ENCODE measurements around the gene MOB2. TPM values are rescaled to one million over a fixed set of nuclear protein-coding genes. Genes with fewer than 3 reads are reported as not detected.

Gene MOB2
- total RNA-seq, 1 experiment from 2014 or later, result 21.8 TPM

- Histone ChIP-seq H3K27ac (no peak overlapping the region), H3K4me1 (replicated peaks; ENCODE audit: insufficient read depth) (no peaks in the 10 kb centered on the region), H3K4me2 (no peak overlapping the region), H3K79me2 (ENCODE audit: low read depth) (no peaks in the 10 kb centered on the region), H3K36me3 (ENCODE audit: low read depth) (no peaks in the 10 kb centered on the region), H3K9me2 (ENCODE audit: insufficient read depth) (no peaks in the 10 kb centered on the region), H4K20me1 (ENCODE audit: insufficient read depth) (peaks cover 10% of the 10 kb centered on the region; the same call in 1 of the 2 replicates), H3K4me3 (no peak overlapping the region), H3K9me3 (ENCODE audit: insufficient read depth, low read depth) (no peaks in the 10 kb centered on the region), H2AFZ (no peak overlapping the region), H3K27me3 (ENCODE audit: insufficient read depth, low read depth) (no peaks in the 10 kb centered on the region), H3F3A (ENCODE audit: insufficient read depth, low read depth) (no peaks in the 10 kb centered on the region; the same call in 1 of the 2 replicates)
- intact Hi-C loops (cut with micrococcal nuclease; ENCODE audit: unreplicated experiment), result no loop called here
- POLR2A ChIA-PET (ENCODE audit: unreplicated experiment), result no interaction called here
- no peak for TF ChIP-seq CTCF (conservative IDR thresholded peaks at IDR 0.05)
- TF ChIP-seq EZH2 (IDR thresholded peaks at IDR 0.05; ENCODE audit: low read depth), result no peak
- CTCF ChIA-PET, result interaction anchor here (0.5 kb wide), 1 partner anchor 379 kb away, joined by 3 read pairs; no protein-coding TSS in a partner anchor
- no peak for DNase-seq
- no TSS peak for BruUV-seq (replicated peaks)
Measured at GRCh38 chr11:1501421-1502167, 15.0 kb upstream of the MOB2 start.

GRCh38 chr11:1500466-1501420 lies 14.2 kb upstream of the MOB2 start:
- H3K4me2 ChIP-seq, result no peak overlapping the region
- ChIA-PET POLR2A (ENCODE audit: unreplicated experiment) (no interaction called here), CTCF (no interaction called here)
- H3K27ac ChIP-seq, result no peak overlapping the region
- no peaks in the 10 kb centered on the region for H3K9me3 ChIP-seq (ENCODE audit: insufficient read depth, low read depth)
- intact Hi-C loops (cut with micrococcal nuclease; ENCODE audit: unreplicated experiment), result no loop called here
- H3K4me3 ChIP-seq, result no peak overlapping the region
- H3K4me1 ChIP-seq (replicated peaks; ENCODE audit: insufficient read depth), result no peaks in the 10 kb centered on the region
- H3F3A ChIP-seq (ENCODE audit: insufficient read depth, low read depth), result no peaks in the 10 kb centered on the region; the same call in 1 of the 2 replicates
- no peaks in the 10 kb centered on the region for H3K36me3 ChIP-seq (ENCODE audit: low read depth)
- no peaks in the 10 kb centered on the region for H3K79me2 ChIP-seq (ENCODE audit: low read depth)
- TF ChIP-seq CTCF (conservative IDR thresholded peaks at IDR 0.05) (no peak), EZH2 (IDR thresholded peaks at IDR 0.05; ENCODE audit: low read depth) (no peak)
- no peaks in the 10 kb centered on the region for H3K27me3 ChIP-seq (ENCODE audit: insufficient read depth, low read depth)
- peaks cover 14% of the 10 kb centered on the region; the same call in 1 of the 2 replicates for H4K20me1 ChIP-seq (ENCODE audit: insufficient read depth)
- no peak overlapping the region for H2AFZ ChIP-seq
- DNase-seq, result no peak
- no peaks in the 10 kb centered on the region for H3K9me2 ChIP-seq (ENCODE audit: insufficient read depth)
- BruUV-seq (replicated peaks), result no TSS peak

- Histone ChIP-seq H2AFZ (no peak overlapping the region), H4K20me1 (ENCODE audit: insufficient read depth) (peaks cover 19% of the 10 kb centered on the region; the same call in 1 of the 2 replicates), H3K79me2 (ENCODE audit: low read depth) (no peaks in the 10 kb centered on the region), H3K4me3 (no peak overlapping the region), H3K9me3 (ENCODE audit: insufficient read depth, low read depth) (no peaks in the 10 kb centered on the region), H3K36me3 (ENCODE audit: low read depth) (no peaks in the 10 kb centered on the region), H3K4me2 (no peak overlapping the region), H3K4me1 (replicated peaks; ENCODE audit: insufficient read depth) (no peaks in the 10 kb centered on the region), H3F3A (ENCODE audit: insufficient read depth, low read depth) (no peaks in the 10 kb centered on the region; the same call in 1 of the 2 replicates), H3K27me3 (ENCODE audit: insufficient read depth, low read depth) (no peaks in the 10 kb centered on the region), H3K9me2 (ENCODE audit: insufficient read depth) (no peaks in the 10 kb centered on the region), H3K27ac (no peak overlapping the region)
- intact Hi-C loops (cut with micrococcal nuclease; ENCODE audit: unreplicated experiment), result no loop called here
- TF ChIP-seq CTCF (conservative IDR thresholded peaks at IDR 0.05) (no peak), EZH2 (IDR thresholded peaks at IDR 0.05; ENCODE audit: low read depth) (no peak)
- BruUV-seq (replicated peaks), result no TSS peak
- DNase-seq, result no peak
- ChIA-PET POLR2A (ENCODE audit: unreplicated experiment) (no interaction called here), CTCF (no interaction called here)
Measured at GRCh38 chr11:1499899-1500298, 13.3 kb upstream of the MOB2 start.

Measured in PC-9 (cell line).